Spleen (tissue), 7 donors: ENCODE data around the gene ARHGAP6.
A peak's percentile ranks its signal among the peaks of the same experiment; 100 is the strongest.

Source experiments
- POLR2A ChIP-seq, 3 donors: fragments of 450-650 bp; IDR thresholded peaks; one replicate each; pipeline ENCODE4 v1.5.1; 2017; ENCODE audit warnings: antibody characterized with exemption in 3 of 3, mild to moderate bottlenecking in 1 of 3
- POLR2AphosphoS5 ChIP-seq, 3 donors: sonication (generic); formaldehyde crosslinking; IDR thresholded peaks; one replicate each; pipeline ENCODE4 v1.5.1; 2017; ENCODE audit warnings: antibody characterized with exemption in 3 of 3
- TF ChIP-seq, protein P1 (sequence below), 11 experiments: fragments of 200-600 bp in 7 of 11; fragments of 450-650 bp in 4 of 11; sonication (generic) in 4 of 11; IDR thresholded peaks in 8 of 11; conservative IDR thresholded peaks in 3 of 11; 1 replicate in 7 of 11; 2 replicates in 4 of 11; pipeline versions ENCODE4 v1.4.0 to v1.8.0; 2016 to 2021; ENCODE audit warnings: antibody characterized with exemption in 11 of 11, inconsistent platforms in 4 of 11, mild to moderate bottlenecking in 1 of 11
- donor health status: DM: no; HTN: no; CAD: no; lungs with moderate emphysema.
- donor health status: DM: no; HTN: no; CAD: no.
- donor health status: DM: no; HTN: no; CAD: no.

DNA sequence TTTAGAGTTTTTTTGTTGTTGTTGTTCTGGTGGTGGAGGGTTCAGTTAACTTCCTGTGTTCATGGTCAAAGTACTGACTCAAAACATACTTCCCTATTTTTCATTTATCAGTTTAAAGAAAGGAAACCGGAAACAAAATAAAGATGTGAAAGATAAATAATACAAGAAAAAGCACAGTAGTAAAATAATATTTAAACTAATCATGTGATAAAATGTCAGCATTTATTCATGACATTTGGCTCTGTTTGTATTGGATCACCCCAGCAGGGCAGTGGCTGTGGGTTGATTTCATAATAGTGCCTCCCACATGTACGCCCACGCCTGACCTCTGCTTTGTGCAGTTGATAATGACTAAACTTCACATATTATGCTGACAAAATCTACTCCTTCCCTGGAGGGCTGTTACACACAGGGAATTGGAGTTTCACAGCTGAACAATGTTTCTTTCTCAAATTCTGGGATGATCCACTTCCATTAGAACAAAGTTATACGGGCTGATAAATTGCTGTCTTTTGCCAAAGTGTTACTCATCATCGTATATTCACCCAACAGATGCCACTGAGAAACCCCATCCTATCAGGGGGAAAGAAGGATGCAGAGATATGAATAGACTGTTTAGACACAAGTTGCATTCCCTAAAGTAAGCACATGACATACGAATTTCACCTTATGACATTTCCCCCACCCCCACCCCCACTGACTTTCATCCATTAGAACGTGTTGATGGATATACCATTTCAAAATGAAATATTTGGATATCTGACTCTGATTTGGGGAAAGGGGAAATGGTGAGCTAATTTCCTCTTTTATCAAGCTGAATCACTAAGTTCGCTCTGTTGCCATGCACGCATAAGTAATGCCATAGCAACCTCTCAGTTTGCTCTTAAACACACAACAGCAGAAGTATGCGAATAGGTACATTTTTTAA is 324.2 kb downstream of the ARHGAP6 start:
- TF ChIP-seq POLR2A (IDR thresholded peaks at IDR 0.05) = no peak
- TF ChIP-seq, protein P1, sequence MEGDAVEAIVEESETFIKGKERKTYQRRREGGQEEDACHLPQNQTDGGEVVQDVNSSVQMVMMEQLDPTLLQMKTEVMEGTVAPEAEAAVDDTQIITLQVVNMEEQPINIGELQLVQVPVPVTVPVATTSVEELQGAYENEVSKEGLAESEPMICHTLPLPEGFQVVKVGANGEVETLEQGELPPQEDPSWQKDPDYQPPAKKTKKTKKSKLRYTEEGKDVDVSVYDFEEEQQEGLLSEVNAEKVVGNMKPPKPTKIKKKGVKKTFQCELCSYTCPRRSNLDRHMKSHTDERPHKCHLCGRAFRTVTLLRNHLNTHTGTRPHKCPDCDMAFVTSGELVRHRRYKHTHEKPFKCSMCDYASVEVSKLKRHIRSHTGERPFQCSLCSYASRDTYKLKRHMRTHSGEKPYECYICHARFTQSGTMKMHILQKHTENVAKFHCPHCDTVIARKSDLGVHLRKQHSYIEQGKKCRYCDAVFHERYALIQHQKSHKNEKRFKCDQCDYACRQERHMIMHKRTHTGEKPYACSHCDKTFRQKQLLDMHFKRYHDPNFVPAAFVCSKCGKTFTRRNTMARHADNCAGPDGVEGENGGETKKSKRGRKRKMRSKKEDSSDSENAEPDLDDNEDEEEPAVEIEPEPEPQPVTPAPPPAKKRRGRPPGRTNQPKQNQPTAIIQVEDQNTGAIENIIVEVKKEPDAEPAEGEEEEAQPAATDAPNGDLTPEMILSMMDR (IDR thresholded peaks at IDR 0.05 in 8 of 11, conservative IDR thresholded peaks at IDR 0.05 in 3 of 11) = no peak
- peak in 1 of 3 donors; percentile 52 for TF ChIP-seq POLR2AphosphoS5 (IDR thresholded peaks at IDR 0.05)
